ENCODE data around the gene DNAL1. TPM values are rescaled to one million over a fixed set of nuclear protein-coding genes. Genes with fewer than 3 reads are reported as not detected.

The DNAL1 gene
- total RNA-seq, 1 donor from 2014 or later = 13.1 TPM

- no peak for DNase-seq (ENCODE audit: low spot score)
- H3K36me3 Mint-ChIP-seq (ENCODE audit: low read depth, unreplicated experiment) = peaks cover 3% of the 10 kb centered on the region
- no peaks in the 10 kb centered on the region for H3K9me3 Mint-ChIP-seq (ENCODE audit: unreplicated experiment)
- TF ChIP-seq, protein P1, sequence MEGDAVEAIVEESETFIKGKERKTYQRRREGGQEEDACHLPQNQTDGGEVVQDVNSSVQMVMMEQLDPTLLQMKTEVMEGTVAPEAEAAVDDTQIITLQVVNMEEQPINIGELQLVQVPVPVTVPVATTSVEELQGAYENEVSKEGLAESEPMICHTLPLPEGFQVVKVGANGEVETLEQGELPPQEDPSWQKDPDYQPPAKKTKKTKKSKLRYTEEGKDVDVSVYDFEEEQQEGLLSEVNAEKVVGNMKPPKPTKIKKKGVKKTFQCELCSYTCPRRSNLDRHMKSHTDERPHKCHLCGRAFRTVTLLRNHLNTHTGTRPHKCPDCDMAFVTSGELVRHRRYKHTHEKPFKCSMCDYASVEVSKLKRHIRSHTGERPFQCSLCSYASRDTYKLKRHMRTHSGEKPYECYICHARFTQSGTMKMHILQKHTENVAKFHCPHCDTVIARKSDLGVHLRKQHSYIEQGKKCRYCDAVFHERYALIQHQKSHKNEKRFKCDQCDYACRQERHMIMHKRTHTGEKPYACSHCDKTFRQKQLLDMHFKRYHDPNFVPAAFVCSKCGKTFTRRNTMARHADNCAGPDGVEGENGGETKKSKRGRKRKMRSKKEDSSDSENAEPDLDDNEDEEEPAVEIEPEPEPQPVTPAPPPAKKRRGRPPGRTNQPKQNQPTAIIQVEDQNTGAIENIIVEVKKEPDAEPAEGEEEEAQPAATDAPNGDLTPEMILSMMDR (IDR thresholded peaks at IDR 0.05; ENCODE audit: unreplicated experiment) = no peak
- no peaks in the 10 kb centered on the region for H3K4me1 Mint-ChIP-seq (ENCODE audit: unreplicated experiment)
- no peak overlapping the region for H3K27ac Mint-ChIP-seq (ENCODE audit: unreplicated experiment)
- no peak overlapping the region for H3K4me3 Mint-ChIP-seq (ENCODE audit: unreplicated experiment)
- H3K27me3 Mint-ChIP-seq (ENCODE audit: unreplicated experiment) = no peaks in the 10 kb centered on the region
Measured at GRCh38 chr14:73684627-73685026, 39.8 kb downstream of the DNAL1 start.

DNA sequence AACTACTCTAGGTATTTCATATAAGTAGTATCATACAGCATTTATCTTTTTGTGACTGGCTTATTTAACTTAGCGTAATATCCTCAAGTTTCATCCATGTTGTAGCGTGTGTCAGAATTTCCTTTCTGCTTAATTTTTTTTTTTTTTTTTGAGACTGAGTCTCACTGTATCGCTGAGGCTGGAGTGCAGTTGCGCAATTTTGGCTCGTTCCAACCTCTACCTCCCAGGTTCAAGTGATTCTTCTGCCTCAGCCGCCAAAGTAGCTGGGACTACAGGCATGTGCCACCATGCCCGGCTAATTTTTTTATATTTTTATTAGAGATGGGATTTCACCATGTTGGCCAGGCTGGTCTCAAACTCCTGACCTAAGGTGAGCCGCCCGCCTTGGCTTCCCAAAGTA is 40.5 kb downstream of the DNAL1 start:
- no peaks in the 10 kb centered on the region for H3K4me1 Mint-ChIP-seq (ENCODE audit: unreplicated experiment)
- no peak overlapping the region for H3K4me3 Mint-ChIP-seq (ENCODE audit: unreplicated experiment)
- TF ChIP-seq, protein P1 (IDR thresholded peaks at IDR 0.05; ENCODE audit: unreplicated experiment) = no peak
- H3K9me3 Mint-ChIP-seq (ENCODE audit: unreplicated experiment) = no peaks in the 10 kb centered on the region
- no peaks in the 10 kb centered on the region for H3K27me3 Mint-ChIP-seq (ENCODE audit: unreplicated experiment)
- no peak overlapping the region for H3K27ac Mint-ChIP-seq (ENCODE audit: unreplicated experiment)
- H3K36me3 Mint-ChIP-seq (ENCODE audit: low read depth, unreplicated experiment) = peaks cover 3% of the 10 kb centered on the region
- no peak for DNase-seq (ENCODE audit: low spot score)

- H3K27ac Mint-ChIP-seq (ENCODE audit: unreplicated experiment) = no peak overlapping the region
- TF ChIP-seq, protein P1 (IDR thresholded peaks at IDR 0.05; ENCODE audit: unreplicated experiment) = no peak
- H3K36me3 Mint-ChIP-seq (ENCODE audit: low read depth, unreplicated experiment) = peaks cover 3% of the 10 kb centered on the region
- DNase-seq (ENCODE audit: low spot score) = no peak
- no peaks in the 10 kb centered on the region for H3K4me1 Mint-ChIP-seq (ENCODE audit: unreplicated experiment)
- no peaks in the 10 kb centered on the region for H3K9me3 Mint-ChIP-seq (ENCODE audit: unreplicated experiment)
- H3K27me3 Mint-ChIP-seq (ENCODE audit: unreplicated experiment) = no peaks in the 10 kb centered on the region
- H3K4me3 Mint-ChIP-seq (ENCODE audit: unreplicated experiment) = no peak overlapping the region
Measured at GRCh38 chr14:73686901-73687300, 42.1 kb downstream of the DNAL1 start.

- no peak overlapping the region for H3K27ac Mint-ChIP-seq (ENCODE audit: unreplicated experiment)
- TF ChIP-seq, protein P1 (IDR thresholded peaks at IDR 0.05; ENCODE audit: unreplicated experiment) = no peak
- no peak for DNase-seq (ENCODE audit: low spot score)
Measured at GRCh38 chr14:73694083-73694482, 49.3 kb downstream of the DNAL1 start.

GRCh38 chr14:73695082-73695481 is 50.3 kb downstream of the DNAL1 start:
- H3K27ac Mint-ChIP-seq (ENCODE audit: unreplicated experiment) = no peak overlapping the region

More at GRCh38 chr14:73694083-73694482, 49.3 kb downstream of the DNAL1 start:
- Mint-ChIP-seq H3K4me1 (ENCODE audit: unreplicated experiment) (no peaks in the 10 kb centered on the region), H3K27me3 (ENCODE audit: unreplicated experiment) (no peaks in the 10 kb centered on the region), H3K4me3 (ENCODE audit: unreplicated experiment) (peak overlapping the region; percentile 17), H3K9me3 (ENCODE audit: unreplicated experiment) (no peaks in the 10 kb centered on the region), H3K36me3 (ENCODE audit: low read depth, unreplicated experiment) (no peaks in the 10 kb centered on the region)

More at GRCh38 chr14:73695082-73695481, 50.3 kb downstream of the DNAL1 start:
- H3K4me3 Mint-ChIP-seq (ENCODE audit: unreplicated experiment) = no peak overlapping the region
- no peak for DNase-seq (ENCODE audit: low spot score)
- H3K27me3 Mint-ChIP-seq (ENCODE audit: unreplicated experiment) = no peaks in the 10 kb centered on the region
- no peaks in the 10 kb centered on the region for H3K4me1 Mint-ChIP-seq (ENCODE audit: unreplicated experiment)
- H3K9me3 Mint-ChIP-seq (ENCODE audit: unreplicated experiment) = no peaks in the 10 kb centered on the region
- no peaks in the 10 kb centered on the region for H3K36me3 Mint-ChIP-seq (ENCODE audit: low read depth, unreplicated experiment)
- TF ChIP-seq, protein P1 (IDR thresholded peaks at IDR 0.05; ENCODE audit: unreplicated experiment) = no peak

Data from endothelial cell (in vitro differentiated cells).